HFFc6 (cell line): ENCODE measurements around the gene HIGD1B. TPM values are rescaled to one million over a fixed set of nuclear protein-coding genes. Genes with fewer than 3 reads are reported as not detected.
A peak's percentile ranks its signal among the peaks of the same experiment; 100 is the strongest.

Experiments used
- DNase-seq: peaks from one replicate; pipeline ENCODE4 v3.0.0-alpha.2; 2018
- H3K27ac Mint-ChIP-seq: 2 replicates; pipeline ENCODE4 v1.8.0; 2020; ENCODE audit warnings: mild to moderate bottlenecking, mixed read lengths
- H3K27me3 Mint-ChIP-seq: 2 replicates; pipeline ENCODE4 v1.8.0; 2021; ENCODE audit warnings: mild to moderate bottlenecking, moderate library complexity, mixed read lengths; ENCODE audit not compliant: insufficient read depth
- H3K36me3 Mint-ChIP-seq: 2 replicates; pipeline ENCODE4 v1.8.0; 2021; ENCODE audit warnings: low read depth, mixed read lengths
- H3K4me1 Mint-ChIP-seq: 2 replicates; pipeline ENCODE4 v1.8.0; 2020; ENCODE audit warnings: low read depth, mixed read lengths
- H3K4me3 Mint-ChIP-seq: 2 replicates; pipeline ENCODE4 v1.8.0; 2020; ENCODE audit warnings: mild to moderate bottlenecking, moderate library complexity, mixed read lengths
- H3K9me3 Mint-ChIP-seq: 2 replicates; pipeline ENCODE4 v1.8.0; 2020; ENCODE audit warnings: mild to moderate bottlenecking, mixed read lengths
- total RNA-seq, 6 experiments: library from RNA; stranded (reverse); fragmentation: NEBNext Ultra II Directional; extraction: Animal tissue kit (Norgen Biotek cat#: 25700); gene quantifications; 2 replicates in 1 of 6; 3 replicates in 5 of 6; pipeline ENCODE4 v1.2.3, GENCODE V29; 2021
- TF ChIP-seq, protein P1 (sequence below): fragments of 200-600 bp; sonication (generic); IDR thresholded peaks from 2 replicates; pipeline ENCODE4 v1.5.0; 2021; ENCODE audit warnings: antibody characterized with exemption, mild to moderate bottlenecking

HIGD1B gene
- total RNA-seq, 6 experiments from 2014 or later = not detected

DNA sequence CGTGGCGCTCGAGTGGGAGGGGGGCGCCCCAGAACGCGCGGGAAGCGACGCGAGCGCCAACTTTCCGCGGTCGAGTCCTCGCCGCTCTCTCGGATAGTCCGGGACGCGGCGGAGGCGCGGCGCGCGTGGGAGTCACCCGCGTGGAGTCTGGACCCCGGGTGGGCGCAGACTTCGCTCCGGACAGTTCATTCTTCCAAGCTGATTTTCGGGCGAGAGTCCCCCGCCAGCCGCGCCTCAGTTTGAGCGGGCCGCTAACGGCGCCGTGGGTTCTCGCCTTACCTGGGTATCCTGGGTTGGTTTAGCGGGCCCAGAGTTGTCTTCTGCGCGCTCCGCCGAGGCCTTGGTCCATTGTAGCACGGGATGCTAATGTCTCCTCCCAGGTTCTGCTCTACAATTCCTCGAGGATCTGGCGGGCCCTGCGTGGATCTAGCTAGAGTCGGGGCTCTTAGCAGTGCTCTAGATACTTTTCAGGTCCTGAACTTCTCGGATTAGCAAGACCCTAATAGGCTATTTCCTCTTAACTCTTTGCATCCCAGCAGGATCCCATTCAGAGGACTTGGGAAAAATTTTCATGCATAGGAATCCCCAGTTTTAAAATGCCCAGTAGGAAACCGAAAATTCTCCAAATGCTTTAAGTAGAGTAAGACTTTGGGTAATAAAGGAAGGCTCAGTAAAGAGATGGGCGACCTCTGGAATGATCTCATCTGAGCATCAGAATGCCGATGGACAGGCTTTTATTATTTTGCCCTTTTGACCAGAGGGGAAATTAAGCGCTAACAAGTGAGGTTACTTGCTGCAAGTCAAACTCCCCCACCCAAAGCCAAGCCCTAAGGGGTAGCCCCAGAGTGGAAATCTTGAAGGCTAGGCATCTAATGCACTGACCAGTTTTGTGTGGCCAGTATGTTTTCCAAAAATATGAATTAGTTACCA is 17.1 kb upstream of the HIGD1B start:
- no peak for DNase-seq
- peaks cover 28% of the 10 kb centered on the region for H3K4me1 Mint-ChIP-seq
- no peaks in the 10 kb centered on the region for H3K9me3 Mint-ChIP-seq
- peak overlapping the region; percentile 88 for H3K27ac Mint-ChIP-seq
- peak overlapping the region; percentile 91 for H3K4me3 Mint-ChIP-seq
- TF ChIP-seq, protein P1, sequence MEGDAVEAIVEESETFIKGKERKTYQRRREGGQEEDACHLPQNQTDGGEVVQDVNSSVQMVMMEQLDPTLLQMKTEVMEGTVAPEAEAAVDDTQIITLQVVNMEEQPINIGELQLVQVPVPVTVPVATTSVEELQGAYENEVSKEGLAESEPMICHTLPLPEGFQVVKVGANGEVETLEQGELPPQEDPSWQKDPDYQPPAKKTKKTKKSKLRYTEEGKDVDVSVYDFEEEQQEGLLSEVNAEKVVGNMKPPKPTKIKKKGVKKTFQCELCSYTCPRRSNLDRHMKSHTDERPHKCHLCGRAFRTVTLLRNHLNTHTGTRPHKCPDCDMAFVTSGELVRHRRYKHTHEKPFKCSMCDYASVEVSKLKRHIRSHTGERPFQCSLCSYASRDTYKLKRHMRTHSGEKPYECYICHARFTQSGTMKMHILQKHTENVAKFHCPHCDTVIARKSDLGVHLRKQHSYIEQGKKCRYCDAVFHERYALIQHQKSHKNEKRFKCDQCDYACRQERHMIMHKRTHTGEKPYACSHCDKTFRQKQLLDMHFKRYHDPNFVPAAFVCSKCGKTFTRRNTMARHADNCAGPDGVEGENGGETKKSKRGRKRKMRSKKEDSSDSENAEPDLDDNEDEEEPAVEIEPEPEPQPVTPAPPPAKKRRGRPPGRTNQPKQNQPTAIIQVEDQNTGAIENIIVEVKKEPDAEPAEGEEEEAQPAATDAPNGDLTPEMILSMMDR = no peak
- peaks cover 5% of the 10 kb centered on the region; the same call in 1 of the 2 replicates for H3K27me3 Mint-ChIP-seq
- peaks cover 17% of the 10 kb centered on the region for H3K36me3 Mint-ChIP-seq

DNA sequence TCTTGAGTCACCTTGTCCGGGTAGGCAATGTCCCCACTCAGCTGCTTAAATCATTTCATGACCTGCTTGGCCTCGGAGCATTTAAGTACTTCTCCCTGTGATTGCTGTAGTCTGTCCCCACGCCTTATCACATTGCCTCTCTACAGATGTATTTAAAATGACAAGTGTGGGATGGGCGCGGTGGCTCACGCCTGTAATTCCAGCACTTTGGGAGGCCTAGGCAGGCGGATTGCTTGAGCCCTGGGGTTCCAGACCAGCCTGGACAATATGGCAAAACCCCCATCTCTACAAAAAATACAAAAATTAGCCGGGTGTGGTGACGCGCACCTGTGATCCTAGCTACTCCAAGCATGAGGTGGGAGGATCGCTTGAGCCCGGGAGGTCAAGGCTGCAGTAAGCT is 16.3 kb upstream of the HIGD1B start:
- H3K36me3 Mint-ChIP-seq = peaks cover 17% of the 10 kb centered on the region
- no peak overlapping the region; the same call in 1 of the 2 replicates for H3K4me3 Mint-ChIP-seq
- TF ChIP-seq, protein P1 = no peak
- no peak for DNase-seq
- H3K27me3 Mint-ChIP-seq = peaks cover 5% of the 10 kb centered on the region; the same call in 1 of the 2 replicates
- no peak overlapping the region for H3K27ac Mint-ChIP-seq
- no peaks in the 10 kb centered on the region for H3K9me3 Mint-ChIP-seq
- peaks cover 26% of the 10 kb centered on the region for H3K4me1 Mint-ChIP-seq

DNA sequence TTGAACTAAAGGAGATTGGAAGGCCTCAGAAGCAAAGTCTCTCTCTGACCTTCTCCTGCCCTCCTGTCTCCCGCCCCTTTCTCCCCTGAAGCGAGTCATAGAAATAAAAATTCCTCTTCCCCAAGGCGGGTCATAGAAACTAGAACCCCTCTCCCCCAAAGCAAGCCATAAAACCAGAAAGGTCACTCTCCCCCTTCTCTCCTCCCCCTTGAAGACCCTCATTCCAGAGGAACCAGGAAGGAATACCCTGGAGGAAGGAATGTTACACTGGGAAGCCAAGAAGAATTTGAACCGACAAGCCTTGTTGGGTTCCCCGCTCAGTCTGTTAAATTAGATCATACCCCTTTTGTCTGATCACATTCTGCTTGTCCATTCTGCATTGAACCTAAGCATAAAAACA is 14.9 kb upstream of the HIGD1B start:
- peaks cover 6% of the 10 kb centered on the region; the same call in 1 of the 2 replicates for H3K27me3 Mint-ChIP-seq
- no peaks in the 10 kb centered on the region for H3K9me3 Mint-ChIP-seq
- no peak overlapping the region for H3K4me3 Mint-ChIP-seq
- TF ChIP-seq, protein P1 = 0 out of 2 replicates have a peak, but pooled peaks have one; percentile 25
- H3K27ac Mint-ChIP-seq = no peak overlapping the region
- no peak for DNase-seq
- peaks cover 6% of the 10 kb centered on the region; the same call in 1 of the 2 replicates for H3K36me3 Mint-ChIP-seq
- H3K4me1 Mint-ChIP-seq = peaks cover 11% of the 10 kb centered on the region

DNA sequence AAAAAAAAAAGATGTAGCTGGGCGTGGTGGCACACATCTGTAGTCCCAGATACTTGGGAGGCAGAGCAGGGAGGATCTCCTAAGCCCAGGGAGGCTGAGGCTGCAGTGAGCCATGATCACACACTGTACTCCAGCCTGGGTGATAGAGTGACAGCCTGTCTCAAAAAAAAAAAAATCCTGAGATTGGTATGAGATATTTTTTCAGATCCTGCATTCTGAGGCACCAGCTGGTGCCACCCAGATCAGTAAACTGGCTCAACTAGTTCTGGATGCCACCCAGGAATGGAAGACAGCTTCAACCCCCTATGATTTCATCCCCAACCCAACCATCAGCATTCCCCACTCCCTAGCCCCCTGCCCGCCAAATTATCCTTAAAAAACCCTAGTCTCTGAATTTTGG is 10.5 kb upstream of the HIGD1B start:
- H3K27ac Mint-ChIP-seq = no peak overlapping the region
- peaks cover 7% of the 10 kb centered on the region; the same call in 1 of the 2 replicates for H3K27me3 Mint-ChIP-seq
- H3K36me3 Mint-ChIP-seq = no peaks in the 10 kb centered on the region
- no peaks in the 10 kb centered on the region for H3K4me1 Mint-ChIP-seq
- TF ChIP-seq, protein P1 = no peak
- DNase-seq = no peak
- H3K4me3 Mint-ChIP-seq = no peak overlapping the region
- H3K9me3 Mint-ChIP-seq = no peaks in the 10 kb centered on the region

DNA sequence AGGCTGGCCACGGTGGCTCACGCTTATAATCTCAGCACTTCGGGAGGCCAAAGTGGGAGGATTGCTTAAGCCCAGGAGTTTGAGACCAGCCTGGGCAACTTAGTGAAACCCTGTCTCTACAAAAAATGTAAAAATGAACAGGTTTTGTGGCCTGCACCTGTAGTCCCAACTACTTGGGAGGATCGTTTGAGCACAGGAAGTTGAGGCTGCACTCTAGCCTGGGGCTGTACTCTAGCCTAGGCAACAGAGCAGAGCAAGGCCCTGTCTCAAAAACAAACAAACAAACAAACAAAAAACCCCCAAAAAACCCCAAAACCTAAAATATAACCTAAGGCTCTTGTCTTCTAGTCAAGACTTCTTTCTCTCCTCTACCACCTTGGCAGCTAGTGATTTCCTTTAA is 7.4 kb upstream of the HIGD1B start:
- no peak overlapping the region for H3K4me3 Mint-ChIP-seq
- peaks cover 5% of the 10 kb centered on the region; the same call in 1 of the 2 replicates for H3K27me3 Mint-ChIP-seq
- H3K4me1 Mint-ChIP-seq = peaks cover 19% of the 10 kb centered on the region
- no peaks in the 10 kb centered on the region for H3K36me3 Mint-ChIP-seq
- TF ChIP-seq, protein P1 = no peak
- no peaks in the 10 kb centered on the region for H3K9me3 Mint-ChIP-seq
- no peak overlapping the region for H3K27ac Mint-ChIP-seq
- no peak for DNase-seq
